Stimulated activated naive B cell treated with anti-CD40 and anti-IgM and Interleukin-4, amounts not matched to agents 10 μg/mL and 1 μg/mL and 100 μg/mL, for 72 hours (primary cell): ENCODE data around the gene GOLPH3.
"Not testable (repeated sequence)": the region's sequence is repeated elsewhere in the genome, so short reads cannot be mapped to it uniquely, and the experiment has no call there.

ENCODE experiments used
- ATAC-seq, 2 donors: fragments of 150-1000 bp; cut with Tn5 transposase; replicated peaks; 2 replicates each; pipeline ENCODE4 v1.10.0; 2021; ENCODE audit warnings: moderate library complexity in 1 of 2
- DNase-seq: peaks from one replicate; pipeline ENCODE4 v3.0.0; 2021
- H3K27ac Mint-ChIP-seq: one replicate; pipeline ENCODE4 v1.8.0; 2022; ENCODE audit warnings: mild to moderate bottlenecking, mixed read lengths
- H3K27me3 Mint-ChIP-seq, 2 donors: one replicate each; pipeline ENCODE4 v1.8.0; 2022; ENCODE audit warnings: mixed read lengths in 2 of 2
- H3K36me3 Mint-ChIP-seq, 2 donors: one replicate each; pipeline ENCODE4 v1.8.0; 2022; ENCODE audit warnings: mixed read lengths in 2 of 2, mild to moderate bottlenecking in 1 of 2
- H3K4me1 Mint-ChIP-seq, 2 donors: one replicate each; pipeline ENCODE4 v1.8.0; 2022; ENCODE audit warnings: mixed read lengths in 2 of 2, mild to moderate bottlenecking in 1 of 2
- H3K4me3 Mint-ChIP-seq, 2 donors: one replicate each; pipeline ENCODE4 v1.8.0; 2022; ENCODE audit warnings: mild to moderate bottlenecking in 2 of 2, mixed read lengths in 2 of 2, moderate library complexity in 1 of 2
- H3K9me3 Mint-ChIP-seq, 2 donors: one replicate each; pipeline ENCODE4 v1.8.0; 2022; ENCODE audit warnings: mixed read lengths in 2 of 2, mild to moderate bottlenecking in 1 of 2

Gene GOLPH3

DNA sequence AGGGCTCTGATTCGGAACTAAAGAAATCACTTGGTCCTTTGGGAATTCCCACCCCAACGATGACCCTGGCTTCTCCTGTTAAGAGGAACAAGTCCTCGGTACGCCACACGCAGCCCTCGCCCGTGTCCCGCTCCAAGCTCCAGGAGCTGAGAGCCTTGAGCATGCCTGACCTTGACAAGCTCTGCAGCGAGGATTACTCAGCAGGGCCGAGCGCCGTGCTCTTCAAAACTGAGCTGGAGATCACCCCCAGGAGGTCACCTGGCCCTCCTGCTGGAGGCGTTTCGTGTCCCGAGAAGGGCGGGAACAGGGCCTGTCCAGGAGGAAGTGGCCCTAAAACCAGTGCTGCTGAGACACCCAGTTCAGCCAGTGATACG, 83.4 kb downstream of the GOLPH3 start:
- H3K27me3 Mint-ChIP-seq = no peaks in the 10 kb centered on the region
- no peak overlapping the region for H3K4me3 Mint-ChIP-seq
- DNase-seq (no peak), ATAC-seq (no peak)
- H3K4me1 Mint-ChIP-seq = peaks cover 3 to 5% of the 10 kb centered on the region in 2 donors
- peaks cover 0 to 7% of the 10 kb centered on the region in 2 donors for H3K36me3 Mint-ChIP-seq
- H3K27ac Mint-ChIP-seq = no peak overlapping the region
- peaks cover 0 to 1% of the 10 kb centered on the region in 2 donors for H3K9me3 Mint-ChIP-seq

GRCh38 chr5:32090026-32090754, 83.9 kb downstream of the GOLPH3 start:
- Mint-ChIP-seq H3K4me3 (no peak overlapping the region), H3K27me3 (no peaks in the 10 kb centered on the region), H3K27ac (no peak overlapping the region), H3K9me3 (peaks cover 0 to 1% of the 10 kb centered on the region in 2 donors), H3K4me1 (peaks cover 3 to 5% of the 10 kb centered on the region in 2 donors), H3K36me3 (peaks cover 0 to 7% of the 10 kb centered on the region in 2 donors)
- ATAC-seq = no peak
- DNase-seq = no peak

- peaks cover 0 to 1% of the 10 kb centered on the region in 2 donors for H3K9me3 Mint-ChIP-seq
Observed at GRCh38 chr5:32089146-32090000, 84.7 kb downstream of the GOLPH3 start.

GRCh38 chr5:32088214-32088613, 85.9 kb downstream of the GOLPH3 start:
- H3K27ac Mint-ChIP-seq = no peak overlapping the region
- DNase-seq (no peak), ATAC-seq (no peak)
- peaks cover 1 to 9% of the 10 kb centered on the region in 2 donors for H3K4me1 Mint-ChIP-seq
- H3K36me3 Mint-ChIP-seq = peaks cover 0 to 7% of the 10 kb centered on the region in 2 donors
- H3K4me3 Mint-ChIP-seq = no peak overlapping the region
- H3K9me3 Mint-ChIP-seq = peaks cover 0 to 1% of the 10 kb centered on the region in 2 donors
- no peaks in the 10 kb centered on the region for H3K27me3 Mint-ChIP-seq

More at GRCh38 chr5:32089146-32090000, 84.7 kb downstream of the GOLPH3 start:
- DNase-seq (no peak), ATAC-seq (no peak)
- peaks cover 0 to 7% of the 10 kb centered on the region in 2 donors for H3K36me3 Mint-ChIP-seq
- H3K4me1 Mint-ChIP-seq = peaks cover 3 to 5% of the 10 kb centered on the region in 2 donors
- no peaks in the 10 kb centered on the region for H3K27me3 Mint-ChIP-seq
- no peak overlapping the region for H3K4me3 Mint-ChIP-seq
- no peak overlapping the region for H3K27ac Mint-ChIP-seq

DNA sequence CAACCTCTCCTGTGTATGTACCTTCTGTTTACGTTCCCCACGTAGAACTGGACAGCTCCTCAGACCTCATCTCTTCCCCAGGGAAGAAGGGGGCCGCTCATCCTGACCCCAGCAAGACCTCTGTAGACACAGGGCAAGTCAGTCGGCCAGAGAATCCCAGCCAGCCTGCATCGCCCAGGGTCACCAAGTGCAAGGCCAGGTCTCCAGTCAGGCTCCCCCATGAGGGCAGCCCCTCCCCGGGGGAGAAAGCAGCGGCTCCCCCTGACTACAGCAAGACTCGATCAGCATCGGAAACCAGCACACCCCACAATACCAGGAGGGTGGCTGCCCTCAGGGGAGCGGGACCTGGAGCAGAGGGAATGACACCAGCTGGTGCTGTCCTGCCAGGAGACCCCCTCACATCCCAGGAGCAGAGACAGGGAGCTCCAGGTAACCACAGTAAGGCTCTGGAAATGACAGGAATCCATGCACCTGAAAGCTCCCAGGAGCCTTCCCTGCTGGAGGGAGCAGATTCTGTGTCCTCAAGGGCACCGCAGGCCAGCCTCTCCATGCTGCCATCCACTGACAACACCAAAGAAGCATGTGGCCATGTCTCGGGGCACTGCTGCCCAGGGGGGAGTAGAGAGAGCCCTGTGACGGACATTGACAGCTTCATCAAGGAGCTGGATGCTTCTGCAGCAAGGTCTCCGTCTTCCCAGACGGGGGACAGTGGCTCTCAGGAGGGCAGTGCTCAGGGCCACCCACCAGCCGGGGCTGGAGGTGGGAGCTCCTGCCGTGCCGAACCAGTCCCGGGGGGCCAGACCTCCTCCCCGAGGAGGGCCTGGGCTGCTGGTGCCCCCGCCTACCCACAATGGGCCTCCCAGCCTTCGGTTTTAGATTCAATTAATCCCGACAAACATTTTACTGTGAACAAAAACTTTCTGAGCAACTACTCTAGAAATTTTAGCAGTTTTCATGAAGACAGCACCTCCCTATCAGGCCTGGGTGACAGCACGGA, 86.7 kb downstream of the GOLPH3 start:
- H3K36me3 Mint-ChIP-seq = peaks cover 0 to 7% of the 10 kb centered on the region in 2 donors
- DNase-seq (no peak), ATAC-seq (no peak)
- no peak overlapping the region for H3K27ac Mint-ChIP-seq
- H3K4me1 Mint-ChIP-seq = peaks cover 0 to 6% of the 10 kb centered on the region in 2 donors
- no peaks in the 10 kb centered on the region for H3K27me3 Mint-ChIP-seq
- no peak overlapping the region for H3K4me3 Mint-ChIP-seq
- H3K9me3 Mint-ChIP-seq = peaks cover 0 to 1% of the 10 kb centered on the region in 2 donors

DNA sequence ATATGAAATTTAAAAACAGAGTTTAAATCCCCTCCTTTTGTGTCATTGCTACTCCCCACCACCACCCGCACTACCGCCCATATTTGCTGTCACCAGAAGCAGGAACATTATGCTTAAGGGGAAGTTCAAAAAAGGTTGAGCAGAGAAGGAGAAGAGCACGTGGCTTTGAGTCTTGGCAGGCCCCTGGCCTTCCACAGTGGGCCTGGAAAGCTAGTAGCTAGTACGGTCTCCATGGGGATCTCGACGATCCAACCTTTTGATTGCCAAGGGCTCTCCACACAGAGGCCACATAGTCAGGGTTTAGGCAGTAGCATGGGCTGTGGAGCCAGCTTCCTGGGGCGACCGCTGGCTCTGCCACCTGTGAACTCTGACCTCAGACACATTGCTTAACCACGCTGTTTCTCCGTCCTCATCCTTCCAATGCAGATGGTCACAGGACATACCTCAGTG, 90.1 kb downstream of the GOLPH3 start:
- H3K27me3 Mint-ChIP-seq = no peaks in the 10 kb centered on the region
- peaks cover 0 to 7% of the 10 kb centered on the region in 2 donors for H3K36me3 Mint-ChIP-seq
- DNase-seq (no peak), ATAC-seq (no peak)
- peaks cover 0 to 3% of the 10 kb centered on the region in 2 donors for H3K9me3 Mint-ChIP-seq
- H3K4me1 Mint-ChIP-seq = peaks cover 0 to 6% of the 10 kb centered on the region in 2 donors
- no peak overlapping the region for H3K4me3 Mint-ChIP-seq
- peak overlapping the region; percentile 69 for H3K27ac Mint-ChIP-seq

- Mint-ChIP-seq H3K4me3 (no peak overlapping the region), H3K4me1 (peaks cover 0 to 6% of the 10 kb centered on the region in 2 donors), H3K36me3 (peaks cover 0 to 7% of the 10 kb centered on the region in 2 donors), H3K27me3 (no peaks in the 10 kb centered on the region), H3K9me3 (peaks cover 0 to 3% of the 10 kb centered on the region in 2 donors), H3K27ac (no peak overlapping the region)
- no peak for ATAC-seq
- DNase-seq = no peak
Observed at GRCh38 chr5:32082701-32083100, 91.4 kb downstream of the GOLPH3 start.

DNA sequence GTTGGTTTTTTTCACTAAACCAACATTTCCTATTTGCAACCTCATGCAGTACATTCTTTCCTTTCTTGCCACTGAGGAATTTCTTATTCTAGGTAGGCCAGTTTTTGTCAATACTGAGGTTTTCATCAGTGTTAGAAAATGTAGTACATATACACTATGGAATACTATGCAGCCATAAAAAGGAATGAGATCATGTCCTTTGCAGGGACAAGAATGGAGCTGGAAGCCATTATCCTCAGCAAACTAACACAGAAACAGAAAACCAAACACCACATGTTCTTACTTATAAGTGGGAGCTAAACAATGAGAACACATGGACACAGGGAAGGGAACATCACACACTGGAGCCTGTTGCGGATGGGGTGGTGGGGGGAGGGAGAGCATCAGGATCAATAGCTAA, 93.6 kb downstream of the GOLPH3 start:
- not testable (repeated sequence) for H3K27me3 Mint-ChIP-seq, H3K9me3 Mint-ChIP-seq, ATAC-seq, H3K4me1 Mint-ChIP-seq, DNase-seq, H3K27ac Mint-ChIP-seq, H3K36me3 Mint-ChIP-seq, H3K4me3 Mint-ChIP-seq

- not testable (repeated sequence) for H3K4me1 Mint-ChIP-seq, DNase-seq, H3K27me3 Mint-ChIP-seq, H3K4me3 Mint-ChIP-seq, H3K27ac Mint-ChIP-seq, H3K9me3 Mint-ChIP-seq, H3K36me3 Mint-ChIP-seq, ATAC-seq
Observed at GRCh38 chr5:32078855-32079254, 95.3 kb downstream of the GOLPH3 start.

GRCh38 chr5:32076699-32077695, 97.1 kb downstream of the GOLPH3 start:
- no peaks in the 10 kb centered on the region for H3K36me3 Mint-ChIP-seq
- H3K27me3 Mint-ChIP-seq = no peaks in the 10 kb centered on the region
- no peak for DNase-seq
- peaks cover 0 to 2% of the 10 kb centered on the region in 2 donors for H3K9me3 Mint-ChIP-seq
- H3K4me1 Mint-ChIP-seq = no peaks in the 10 kb centered on the region
- H3K4me3 Mint-ChIP-seq = no peak overlapping the region
- no peak overlapping the region for H3K27ac Mint-ChIP-seq
- ATAC-seq = peak in 1 of 2 donors; percentile 36
